BLaER1 treated with 17β-estradiol and CSF1 and Interleukin-3, amounts not matched to agents 10 nM and 100 nM (cell line): ENCODE measurements around the gene EWSR1.

Source experiments
- H3K27ac ChIP-seq, 11 experiments: shearing (Covaris generic); formaldehyde crosslinking; 2 replicates each; pipeline ENCODE4 v1.8.1; 2022
- H3K27me3 ChIP-seq, 11 experiments: shearing (Covaris generic); formaldehyde crosslinking; 2 replicates each; pipeline ENCODE4 v1.8.1; 2022
- H3K36me3 ChIP-seq, 11 experiments: shearing (Covaris generic); formaldehyde crosslinking; 2 replicates each; pipeline ENCODE4 v1.8.1; 2022
- H3K4me1 ChIP-seq, 10 experiments: shearing (Covaris generic); formaldehyde crosslinking; 2 replicates each; pipeline ENCODE4 v1.8.1; 2022
- H3K4me2 ChIP-seq, 11 experiments: shearing (Covaris generic); formaldehyde crosslinking; 2 replicates each; pipeline ENCODE4 v1.8.1; 2022
- H3K4me3 ChIP-seq, 10 experiments: shearing (Covaris generic); formaldehyde crosslinking; 2 replicates each; pipeline ENCODE4 v1.8.1; 2022
- H3K9ac ChIP-seq, 11 experiments: shearing (Covaris generic); formaldehyde crosslinking; 2 replicates each; pipeline ENCODE4 v1.8.1; 2022
- H3K9me3 ChIP-seq, 11 experiments: shearing (Covaris generic); formaldehyde crosslinking; replicated peaks in 1 of 11; 2 replicates each; pipeline ENCODE4 v1.8.1; 2022
- H4K20me1 ChIP-seq, 11 experiments: shearing (Covaris generic); formaldehyde crosslinking; 2 replicates each; pipeline ENCODE4 v1.8.1; 2022
- Cebpa-rat ChIP-seq, 11 experiments: shearing (Covaris generic); IDR thresholded peaks; 2 replicates each; pipeline ENCODE4 v1.8.1; 2022

Gene EWSR1

DNA sequence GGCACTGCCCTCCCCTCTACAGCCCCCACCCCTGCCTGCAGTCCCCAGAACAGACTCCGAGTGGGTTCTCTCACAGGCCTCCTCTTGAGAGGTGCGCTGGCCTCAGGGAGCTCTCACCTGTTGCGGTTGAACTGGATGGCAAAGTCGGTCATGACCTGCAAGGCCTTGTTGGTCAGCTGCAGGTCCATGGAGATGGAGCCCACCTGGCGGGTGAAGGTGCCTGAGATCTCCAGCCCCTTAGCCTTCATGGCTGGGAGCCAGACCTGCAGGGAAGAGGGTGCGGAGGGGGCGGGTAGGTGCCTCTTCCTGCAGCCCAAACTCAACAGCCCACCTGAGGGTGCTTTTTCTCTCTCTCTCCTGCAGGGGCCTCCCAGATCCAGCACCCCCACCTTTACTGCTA, 66.1 kb downstream of the EWSR1 start:
- H3K4me2 ChIP-seq = peak overlapping the region in 9 of 11 experiments; percentile 18 to 98 (median 89); a peak in 16 of 22 replicates
- H3K9me3 ChIP-seq = no peaks in the 10 kb centered on the region
- peaks cover 23 to 100% (median 57%) of the 10 kb centered on the region in 11 experiments for H3K36me3 ChIP-seq

DNA sequence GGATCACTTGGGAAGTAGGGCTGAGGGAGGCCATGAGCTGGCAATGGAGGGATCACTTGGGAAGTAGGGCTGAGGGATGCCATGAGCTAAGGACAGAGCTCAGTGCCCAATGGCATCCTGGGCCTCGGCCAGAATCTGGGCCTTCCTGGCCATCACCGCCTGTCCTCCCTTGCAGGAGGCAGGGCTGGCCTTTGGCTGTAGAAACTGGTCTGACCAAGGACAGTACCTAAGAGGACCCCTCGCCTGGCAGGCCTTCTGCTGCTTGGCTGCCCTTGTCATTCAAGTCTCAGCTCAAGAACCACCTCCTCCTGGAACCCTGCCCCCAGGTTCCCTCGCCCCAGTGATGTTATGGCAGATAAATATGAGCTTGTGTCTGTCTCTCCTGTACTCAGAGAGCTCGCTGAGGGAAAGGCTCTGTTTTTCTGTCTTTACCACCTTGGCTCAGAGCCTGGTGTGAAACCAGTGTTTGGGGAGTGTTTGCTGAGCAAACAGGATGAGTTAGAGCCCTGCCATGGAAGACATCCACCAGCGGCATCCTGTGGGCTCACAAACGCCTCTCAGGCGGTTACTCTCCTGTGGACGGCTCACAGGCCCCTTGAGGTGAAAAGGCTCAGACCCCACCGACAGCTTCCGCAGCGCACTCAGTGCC, 66.8 kb downstream of the EWSR1 start:
- Histone ChIP-seq H3K9me3 (no peaks in the 10 kb centered on the region), H4K20me1 (peaks cover 12 to 100% (median 46%) of the 10 kb centered on the region in 11 experiments; a peak in 19 of 22 replicates), H3K4me1 (peaks cover 74 to 100% (median 99%) of the 10 kb centered on the region in 10 experiments), H3K4me2 (peak overlapping the region in 9 of 11 experiments; percentile 18 to 98 (median 89); a peak in 17 of 22 replicates), H3K27ac (peak overlapping the region in 5 of 11 experiments; percentile 16 to 79 (median 64); a peak in 8 of 22 replicates), H3K36me3 (peaks cover 29 to 100% (median 63%) of the 10 kb centered on the region in 11 experiments), H3K27me3 (no peaks in the 10 kb centered on the region), H3K9ac (peak overlapping the region in 4 of 11 experiments; percentile 39 to 61 (median 42); a peak in 6 of 22 replicates), H3K4me3 (no peak overlapping the region; a peak in 1 of 20 replicates)
- TF ChIP-seq Cebpa-rat (IDR thresholded peaks at IDR 0.05) = no peak

More for the DNA sequence above, 66.1 kb downstream of the EWSR1 start:
- no peaks in the 10 kb centered on the region for H3K27me3 ChIP-seq
- no peak overlapping the region; a peak in 1 of 20 replicates for H3K4me3 ChIP-seq
- TF ChIP-seq Cebpa-rat (IDR thresholded peaks at IDR 0.05) = no peak
- peak overlapping the region in 3 of 11 experiments; percentile 39 to 61 (median 42); a peak in 4 of 22 replicates for H3K9ac ChIP-seq
- peaks cover 18 to 100% (median 47%) of the 10 kb centered on the region in 11 experiments; a peak in 20 of 22 replicates for H4K20me1 ChIP-seq
- H3K4me1 ChIP-seq = peaks cover 81 to 100% (median 100%) of the 10 kb centered on the region in 10 experiments
- peak overlapping the region in 3 of 11 experiments; percentile 64 to 79 (median 68); a peak in 5 of 22 replicates for H3K27ac ChIP-seq

DNA sequence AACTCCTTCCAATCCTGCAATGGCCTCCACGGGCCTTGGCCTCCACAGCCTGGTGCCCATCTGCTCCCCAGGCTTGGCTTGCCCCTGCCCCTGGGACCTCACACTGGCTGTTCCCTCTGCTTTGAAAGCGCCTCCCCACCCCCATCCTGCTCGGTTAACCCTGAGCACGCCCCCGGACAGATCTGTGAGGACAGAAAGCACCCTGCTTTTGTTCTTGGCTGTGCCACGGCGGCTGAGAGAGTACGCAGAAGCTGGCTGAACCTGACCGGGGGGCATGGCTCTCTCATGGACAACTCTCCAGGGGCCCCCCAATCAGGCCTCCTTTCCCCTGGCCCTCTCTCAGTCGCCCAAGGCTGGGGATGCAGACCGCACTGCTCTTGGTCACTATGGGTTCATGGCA, 67.6 kb downstream of the EWSR1 start:
- Histone ChIP-seq H4K20me1 (peaks cover 12 to 100% (median 46%) of the 10 kb centered on the region in 11 experiments; a peak in 19 of 22 replicates), H3K9me3 (no peaks in the 10 kb centered on the region), H3K4me2 (peak overlapping the region in 10 of 11 experiments; percentile 2 to 98 (median 88); a peak in 19 of 22 replicates), H3K36me3 (peaks cover 32 to 100% (median 63%) of the 10 kb centered on the region in 11 experiments), H3K4me3 (no peak overlapping the region), H3K27me3 (no peaks in the 10 kb centered on the region), H3K27ac (peak overlapping the region in 3 of 11 experiments; percentile 21 to 79 (median 68); a peak in 3 of 22 replicates), H3K4me1 (peaks cover 66 to 100% (median 99%) of the 10 kb centered on the region in 10 experiments), H3K9ac (peak overlapping the region in 2 of 11 experiments; percentile 39 to 61; a peak in 2 of 22 replicates)
- TF ChIP-seq Cebpa-rat (IDR thresholded peaks at IDR 0.05) = no peak

DNA sequence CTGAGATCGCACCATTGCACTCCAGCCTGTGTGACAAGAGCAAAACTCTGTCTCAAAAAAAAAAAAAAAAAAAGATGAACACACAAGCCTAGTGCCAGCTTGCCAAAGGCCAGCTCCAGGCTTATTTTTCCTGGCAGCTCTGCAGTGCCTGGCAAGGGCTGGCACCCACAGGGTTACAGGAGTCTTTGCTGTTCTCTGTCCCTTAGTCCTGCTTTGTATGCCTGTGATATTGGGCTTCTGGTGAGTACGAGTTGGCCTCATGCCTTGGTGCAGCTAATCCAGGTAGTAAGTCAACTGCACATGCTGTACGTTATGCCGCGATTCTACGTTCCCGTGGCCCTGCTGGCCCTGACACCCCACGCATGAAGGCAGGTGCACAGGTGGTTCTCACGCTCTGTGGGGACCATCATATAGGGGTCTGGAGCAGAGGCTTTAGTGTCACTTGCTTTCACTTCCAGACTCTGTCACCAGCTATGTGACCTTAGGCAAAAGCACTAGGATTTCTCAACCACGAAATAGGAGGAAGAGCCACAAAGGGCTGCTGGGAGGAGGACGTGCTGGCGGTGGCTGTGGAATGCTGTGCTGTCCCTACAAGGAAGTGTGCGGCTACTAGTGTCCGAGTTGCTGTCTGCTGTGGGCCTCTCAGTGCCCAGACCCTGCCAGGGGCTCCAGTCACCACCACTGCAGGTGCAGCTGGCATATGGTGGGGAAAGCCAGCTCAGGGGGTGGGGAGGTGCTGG, 68.9 kb downstream of the EWSR1 start:
- H3K4me3 ChIP-seq = no peak overlapping the region
- peaks cover 56 to 100% (median 96%) of the 10 kb centered on the region in 10 experiments for H3K4me1 ChIP-seq
- no peak for TF ChIP-seq Cebpa-rat (IDR thresholded peaks at IDR 0.05)
- peaks cover 12 to 100% (median 48%) of the 10 kb centered on the region in 11 experiments; a peak in 19 of 22 replicates for H4K20me1 ChIP-seq
- peak overlapping the region in 3 of 11 experiments; percentile 26 to 48 (median 26); a peak in 2 of 22 replicates for H3K9ac ChIP-seq
- no peaks in the 10 kb centered on the region for H3K27me3 ChIP-seq
- H3K27ac ChIP-seq = peak overlapping the region in 2 of 11 experiments; percentile 17 to 32; a peak in 2 of 22 replicates
- H3K4me2 ChIP-seq = peak overlapping the region; percentile 9 to 98 (median 87)
- peaks cover 39 to 100% (median 65%) of the 10 kb centered on the region in 11 experiments for H3K36me3 ChIP-seq
- H3K9me3 ChIP-seq = no peaks in the 10 kb centered on the region

DNA sequence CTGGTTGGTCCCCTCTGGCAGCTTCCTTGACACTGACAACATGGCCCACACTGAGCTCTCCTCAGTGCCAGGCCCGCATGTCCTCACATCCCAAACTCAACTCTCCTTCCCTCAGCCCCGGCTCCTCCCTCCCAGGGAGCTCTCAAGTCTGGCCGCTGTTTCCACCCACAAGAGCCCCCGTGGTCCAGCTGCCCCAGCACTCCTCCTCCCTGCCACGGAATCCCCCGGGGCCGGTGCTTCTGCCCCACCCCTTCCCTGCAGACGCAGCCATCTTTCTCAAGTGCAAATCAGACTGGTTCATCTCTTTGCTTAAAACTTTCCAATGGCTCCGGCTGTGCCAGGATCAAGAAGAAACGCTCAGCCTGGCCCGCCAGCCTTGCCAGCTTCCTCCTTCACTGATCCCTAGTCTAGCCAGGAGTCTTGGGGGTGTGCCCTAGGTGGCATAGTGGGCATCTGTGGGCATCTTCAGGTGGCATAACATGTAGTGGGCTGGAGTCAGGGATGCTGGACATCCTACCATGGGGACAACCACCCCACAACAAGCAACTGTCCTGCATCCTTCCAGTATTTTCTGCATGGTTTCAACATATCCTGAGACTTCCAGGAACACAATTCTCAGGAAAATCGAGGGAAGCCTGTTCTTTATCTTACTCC, 69.7 kb downstream of the EWSR1 start:
- peaks cover 41 to 100% (median 67%) of the 10 kb centered on the region in 11 experiments for H3K36me3 ChIP-seq
- TF ChIP-seq Cebpa-rat (IDR thresholded peaks at IDR 0.05) = no peak

DNA sequence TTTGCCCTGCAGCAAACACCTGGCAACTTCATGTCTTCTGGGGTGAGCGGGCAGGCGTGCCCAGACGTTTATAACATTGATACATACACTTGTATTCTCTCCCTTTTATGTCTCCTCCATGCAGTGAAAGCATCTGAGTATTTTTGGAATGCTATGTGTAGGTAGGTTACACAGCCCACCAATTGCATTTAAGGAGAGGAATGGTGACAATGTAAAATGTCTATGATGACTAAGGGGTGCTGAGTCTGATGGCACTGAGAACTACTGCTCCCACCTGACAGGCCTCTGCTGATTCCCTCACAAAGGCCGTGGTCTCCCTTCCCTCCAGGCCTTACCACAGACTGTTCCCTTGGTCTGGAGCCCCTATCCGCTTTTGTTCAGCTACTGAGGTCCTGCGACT, 70.3 kb downstream of the EWSR1 start:
- Histone ChIP-seq H3K27ac (0 out of 22 replicates have a peak overlapping the region, but pooled peaks of 1 of the 11 experiments have one; percentile 2), H3K4me1 (peaks cover 56 to 100% (median 96%) of the 10 kb centered on the region in 10 experiments), H4K20me1 (peaks cover 12 to 100% (median 62%) of the 10 kb centered on the region in 11 experiments; a peak in 20 of 22 replicates), H3K4me2 (peak overlapping the region; percentile 9 to 98 (median 87)), H3K36me3 (peaks cover 44 to 100% (median 67%) of the 10 kb centered on the region in 11 experiments), H3K9me3 (no peaks in the 10 kb centered on the region), H3K9ac (peak overlapping the region in 1 of 11 experiments; percentile 15; a peak in 1 of 22 replicates), H3K4me3 (no peak overlapping the region), H3K27me3 (no peaks in the 10 kb centered on the region)
- no peak for TF ChIP-seq Cebpa-rat (IDR thresholded peaks at IDR 0.05)

More for the DNA sequence above, 69.7 kb downstream of the EWSR1 start:
- Histone ChIP-seq H3K9me3 (no peaks in the 10 kb centered on the region), H4K20me1 (peaks cover 12 to 100% (median 55%) of the 10 kb centered on the region in 11 experiments; a peak in 20 of 22 replicates), H3K4me1 (peaks cover 56 to 100% (median 96%) of the 10 kb centered on the region in 10 experiments), H3K27ac (peak overlapping the region in 3 of 11 experiments; percentile 17 to 35 (median 32); a peak in 3 of 22 replicates), H3K9ac (peak overlapping the region in 3 of 11 experiments; percentile 26 to 48 (median 26); a peak in 2 of 22 replicates), H3K27me3 (no peaks in the 10 kb centered on the region), H3K4me2 (peak overlapping the region; percentile 9 to 98 (median 87)), H3K4me3 (no peak overlapping the region)

DNA sequence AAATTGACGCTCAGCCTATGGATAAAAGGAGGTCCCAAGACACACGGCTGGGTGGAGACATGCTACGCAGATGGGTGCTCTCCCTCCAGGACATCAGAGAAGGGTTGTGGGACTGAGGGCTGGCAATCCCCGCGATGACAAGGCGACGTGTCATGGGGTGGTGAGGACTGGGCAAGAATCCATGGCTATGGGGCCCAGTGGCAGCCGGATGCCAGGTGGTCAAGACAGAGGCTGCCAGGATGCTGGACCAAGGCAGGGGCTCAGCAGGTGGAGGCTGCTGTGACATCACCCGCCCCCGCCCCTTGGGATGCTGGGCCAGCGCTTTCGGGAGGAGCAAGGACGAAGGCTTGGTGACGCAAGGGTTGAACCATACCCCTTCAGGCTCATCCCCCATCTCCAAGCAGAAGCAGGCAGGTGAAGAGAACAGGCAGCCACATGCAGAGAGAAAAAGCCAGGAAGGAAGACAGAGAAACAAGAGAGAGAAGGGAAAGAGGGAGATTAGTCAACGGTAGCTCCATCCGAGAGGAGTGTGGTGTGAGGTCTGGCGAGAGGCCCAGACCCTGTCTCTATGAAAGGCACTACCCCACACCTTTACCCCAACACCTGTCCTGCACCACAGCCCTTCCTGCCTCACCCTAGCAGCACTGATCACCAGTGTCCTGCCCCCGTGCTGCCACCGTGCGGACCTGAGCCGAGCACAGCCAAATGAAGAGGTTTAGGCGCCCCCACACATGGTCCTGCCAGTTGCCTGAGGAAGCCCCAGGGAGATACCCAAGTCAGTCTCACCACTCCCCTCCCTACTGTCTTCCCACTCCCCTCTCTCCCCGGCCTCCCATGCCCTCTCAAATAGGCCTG, 71.5 kb downstream of the EWSR1 start:
- Histone ChIP-seq H3K9me3 (no peaks in the 10 kb centered on the region), H4K20me1 (peaks cover 10 to 100% (median 64%) of the 10 kb centered on the region in 11 experiments; a peak in 20 of 22 replicates), H3K9ac (peak overlapping the region in 2 of 11 experiments; percentile 15 to 48; a peak in 2 of 22 replicates), H3K4me2 (peak overlapping the region in 9 of 11 experiments; percentile 9 to 98 (median 44); a peak in 15 of 22 replicates), H3K4me3 (no peak overlapping the region), H3K27me3 (no peaks in the 10 kb centered on the region), H3K27ac (no peak overlapping the region), H3K4me1 (peaks cover 61 to 100% (median 95%) of the 10 kb centered on the region in 10 experiments), H3K36me3 (peaks cover 50 to 100% (median 72%) of the 10 kb centered on the region in 11 experiments)
- TF ChIP-seq Cebpa-rat (IDR thresholded peaks at IDR 0.05) = no peak
